Measurements from ENCODE around the gene SACM1L. TPM values are rescaled to one million over a fixed set of nuclear protein-coding genes. Genes with fewer than 3 reads are reported as not detected.

SACM1L gene
- total RNA-seq, 1 experiment from 2014 or later, result 79.6 TPM

DNA sequence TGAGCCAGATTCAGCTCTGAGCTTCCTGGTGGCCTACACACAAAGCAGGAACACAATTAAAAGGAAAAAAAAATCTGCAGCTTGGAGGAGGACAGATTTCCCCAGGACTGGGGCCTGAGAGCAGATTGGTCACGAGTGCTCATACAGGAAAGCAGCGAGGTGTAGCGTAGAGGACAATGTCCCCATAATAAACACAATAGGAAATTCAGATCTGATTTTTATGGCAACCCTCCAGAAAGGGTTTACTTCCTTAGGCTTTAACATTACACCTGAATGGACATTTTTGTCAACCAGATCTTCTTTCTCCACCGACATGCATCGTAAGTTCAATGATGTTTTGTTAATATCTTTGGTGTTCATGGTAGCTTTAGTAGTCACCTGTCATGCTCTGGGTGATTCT is 83.9 kb downstream of the SACM1L start (continued):
- TF ChIP-seq ZBTB21 (CRISPR knock-in tag; IDR thresholded peaks at IDR 0.05; ENCODE audit: borderline replicate concordance), result no peak
- no peak for TF ChIP-seq MAX (CRISPR knock-in tag; IDR thresholded peaks at IDR 0.05)
- no peak for TF ChIP-seq ZNF416 (CRISPR knock-in tag; IDR thresholded peaks at IDR 0.05)
- no peak for TF ChIP-seq ELF4 (CRISPR knock-in tag; IDR thresholded peaks at IDR 0.05; ENCODE audit: low read depth)
- TF ChIP-seq TCF7 (CRISPR knock-in tag; IDR thresholded peaks at IDR 0.05; ENCODE audit: low read depth), result no peak
- no peak for TF ChIP-seq SP1 (CRISPR knock-in tag; conservative IDR thresholded peaks at IDR 0.05)
- TF ChIP-seq, protein P1, sequence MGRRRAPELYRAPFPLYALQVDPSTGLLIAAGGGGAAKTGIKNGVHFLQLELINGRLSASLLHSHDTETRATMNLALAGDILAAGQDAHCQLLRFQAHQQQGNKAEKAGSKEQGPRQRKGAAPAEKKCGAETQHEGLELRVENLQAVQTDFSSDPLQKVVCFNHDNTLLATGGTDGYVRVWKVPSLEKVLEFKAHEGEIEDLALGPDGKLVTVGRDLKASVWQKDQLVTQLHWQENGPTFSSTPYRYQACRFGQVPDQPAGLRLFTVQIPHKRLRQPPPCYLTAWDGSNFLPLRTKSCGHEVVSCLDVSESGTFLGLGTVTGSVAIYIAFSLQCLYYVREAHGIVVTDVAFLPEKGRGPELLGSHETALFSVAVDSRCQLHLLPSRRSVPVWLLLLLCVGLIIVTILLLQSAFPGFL (CRISPR knock-in tag; IDR thresholded peaks at IDR 0.05; ENCODE audit: borderline replicate concordance), result no peak
- no peak for TF ChIP-seq ATF1 (CRISPR knock-in tag; IDR thresholded peaks at IDR 0.05)
- TF ChIP-seq ETV6 (CRISPR knock-in tag; IDR thresholded peaks at IDR 0.05), result no peak
- no peak for TF ChIP-seq ESRRA (CRISPR knock-in tag; IDR thresholded peaks at IDR 0.05; ENCODE audit: borderline replicate concordance)
- TF ChIP-seq, protein P2, sequence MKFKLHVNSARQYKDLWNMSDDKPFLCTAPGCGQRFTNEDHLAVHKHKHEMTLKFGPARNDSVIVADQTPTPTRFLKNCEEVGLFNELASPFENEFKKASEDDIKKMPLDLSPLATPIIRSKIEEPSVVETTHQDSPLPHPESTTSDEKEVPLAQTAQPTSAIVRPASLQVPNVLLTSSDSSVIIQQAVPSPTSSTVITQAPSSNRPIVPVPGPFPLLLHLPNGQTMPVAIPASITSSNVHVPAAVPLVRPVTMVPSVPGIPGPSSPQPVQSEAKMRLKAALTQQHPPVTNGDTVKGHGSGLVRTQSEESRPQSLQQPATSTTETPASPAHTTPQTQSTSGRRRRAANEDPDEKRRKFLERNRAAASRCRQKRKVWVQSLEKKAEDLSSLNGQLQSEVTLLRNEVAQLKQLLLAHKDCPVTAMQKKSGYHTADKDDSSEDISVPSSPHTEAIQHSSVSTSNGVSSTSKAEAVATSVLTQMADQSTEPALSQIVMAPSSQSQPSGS (CRISPR knock-in tag; IDR thresholded peaks at IDR 0.05; ENCODE audit: borderline replicate concordance, low read depth), result no peak
- TF ChIP-seq, protein P3, sequence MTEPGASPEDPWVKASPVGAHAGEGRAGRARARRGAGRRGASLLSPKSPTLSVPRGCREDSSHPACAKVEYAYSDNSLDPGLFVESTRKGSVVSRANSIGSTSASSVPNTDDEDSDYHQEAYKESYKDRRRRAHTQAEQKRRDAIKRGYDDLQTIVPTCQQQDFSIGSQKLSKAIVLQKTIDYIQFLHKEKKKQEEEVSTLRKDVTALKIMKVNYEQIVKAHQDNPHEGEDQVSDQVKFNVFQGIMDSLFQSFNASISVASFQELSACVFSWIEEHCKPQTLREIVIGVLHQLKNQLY (CRISPR knock-in tag; IDR thresholded peaks at IDR 0.05), result no peak

DNA sequence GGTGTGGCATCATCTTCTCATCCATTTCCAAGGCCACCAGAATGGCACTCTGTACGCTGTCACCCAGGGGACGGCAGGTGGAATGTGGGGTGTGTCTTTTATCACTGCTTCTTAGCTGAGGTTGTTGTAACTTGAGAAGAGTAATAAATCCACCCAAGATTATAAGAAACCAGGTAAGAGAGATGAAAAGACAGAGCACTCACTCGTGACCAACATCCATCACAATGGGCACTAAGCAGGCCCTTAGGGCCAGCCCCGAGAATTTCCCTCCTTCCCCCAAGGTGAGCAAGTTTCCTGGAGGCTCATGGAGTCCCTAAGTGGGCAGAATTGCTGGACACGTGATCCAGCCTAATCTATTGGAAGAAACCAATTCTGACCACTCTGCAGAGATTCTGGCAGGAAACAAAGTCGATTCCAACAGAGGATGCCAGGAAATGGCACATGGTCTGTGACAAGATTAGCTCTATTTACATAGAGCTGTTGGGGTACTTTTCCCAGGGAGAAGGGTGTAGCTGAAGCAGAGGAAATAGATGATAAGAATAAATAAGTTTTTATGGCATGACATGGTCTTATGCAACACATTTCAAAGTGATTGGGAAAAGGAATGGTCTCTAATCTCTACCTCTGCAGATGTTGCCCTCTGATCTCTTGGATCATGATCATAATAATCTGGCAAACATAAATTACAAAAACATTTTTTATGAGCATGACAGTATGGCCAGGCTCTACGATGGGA is 84.7 kb downstream of the SACM1L start:
- no peak overlapping the region for H3K4me3 Mint-ChIP-seq
- no peaks in the 10 kb centered on the region for H3K36me3 Mint-ChIP-seq
- DNase-seq (ENCODE audit: low spot score), result no peak
- no peaks in the 10 kb centered on the region; the same call in 1 of the 2 replicates for H3K27me3 Mint-ChIP-seq (ENCODE audit: low read depth)
- ATAC-seq, result no peak
- CTCF ChIA-PET, result interaction anchor here (1.4 kb wide), 1 partner anchor 22 kb away, joined by 3 read pairs; no protein-coding TSS in a partner anchor
- POLR2A ChIA-PET, result no interaction called here
- H3K9me3 Mint-ChIP-seq, result no peaks in the 10 kb centered on the region
- H3K27ac Mint-ChIP-seq, result no peak overlapping the region
- H3K4me1 Mint-ChIP-seq, result peaks cover 20% of the 10 kb centered on the region
- TF ChIP-seq SMAD4 (CRISPR knock-in tag; IDR thresholded peaks at IDR 0.05) (no peak), ZNF532 (CRISPR knock-in tag; IDR thresholded peaks at IDR 0.05; ENCODE audit: borderline replicate concordance) (no peak), TP53 (CRISPR knock-in tag; IDR thresholded peaks at IDR 0.05) (no peak), IRF2 (CRISPR knock-in tag; IDR thresholded peaks at IDR 0.05; ENCODE audit: borderline replicate concordance, low read depth) (no peak), HMGA2 (CRISPR knock-in tag; IDR thresholded peaks at IDR 0.05) (no peak), ZNF423 (CRISPR knock-in tag; IDR thresholded peaks at IDR 0.05) (no peak), NFE2L1 (CRISPR knock-in tag; IDR thresholded peaks at IDR 0.05) (no peak), TCF7 (CRISPR knock-in tag; IDR thresholded peaks at IDR 0.05; ENCODE audit: low read depth) (no peak)
- TF ChIP-seq, protein P1 (CRISPR knock-in tag; IDR thresholded peaks at IDR 0.05; ENCODE audit: borderline replicate concordance), result no peak
- TF ChIP-seq, protein P4, sequence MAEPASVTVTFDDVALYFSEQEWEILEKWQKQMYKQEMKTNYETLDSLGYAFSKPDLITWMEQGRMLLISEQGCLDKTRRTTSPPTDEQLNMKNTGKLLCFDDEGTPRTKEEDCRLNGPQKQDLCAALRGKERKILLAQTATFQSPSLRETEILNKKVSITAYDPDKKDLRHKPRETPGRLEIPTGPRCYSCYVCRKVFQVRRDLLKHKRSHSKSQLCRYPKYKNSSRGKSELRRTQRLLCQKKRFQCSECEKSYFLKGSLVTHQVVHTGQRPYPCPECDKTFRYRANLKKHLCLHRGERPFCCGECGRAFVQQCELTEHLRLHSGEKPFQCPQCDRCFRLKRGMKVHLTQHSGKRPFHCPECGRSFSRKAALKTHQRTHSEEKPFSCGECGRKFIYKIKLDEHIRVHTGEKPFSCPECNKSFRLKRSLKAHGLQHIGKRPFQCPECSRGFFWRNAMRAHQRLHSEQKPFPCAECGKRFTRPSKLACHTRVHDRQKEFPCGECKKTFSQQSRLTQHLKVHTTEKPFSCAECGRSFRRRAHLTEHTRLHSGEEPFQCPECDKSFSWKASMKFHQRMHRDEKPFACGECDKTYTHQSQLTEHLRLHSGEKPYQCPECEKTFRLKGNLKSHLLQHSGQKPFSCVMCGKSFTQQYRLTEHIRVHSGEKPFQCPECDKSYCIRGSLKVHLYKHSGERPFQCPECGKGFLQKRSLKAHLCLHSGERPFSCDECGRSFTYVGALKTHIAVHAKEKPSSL (CRISPR knock-in tag; conservative IDR thresholded peaks at IDR 0.05), result no peak
- TF ChIP-seq, protein P5, sequence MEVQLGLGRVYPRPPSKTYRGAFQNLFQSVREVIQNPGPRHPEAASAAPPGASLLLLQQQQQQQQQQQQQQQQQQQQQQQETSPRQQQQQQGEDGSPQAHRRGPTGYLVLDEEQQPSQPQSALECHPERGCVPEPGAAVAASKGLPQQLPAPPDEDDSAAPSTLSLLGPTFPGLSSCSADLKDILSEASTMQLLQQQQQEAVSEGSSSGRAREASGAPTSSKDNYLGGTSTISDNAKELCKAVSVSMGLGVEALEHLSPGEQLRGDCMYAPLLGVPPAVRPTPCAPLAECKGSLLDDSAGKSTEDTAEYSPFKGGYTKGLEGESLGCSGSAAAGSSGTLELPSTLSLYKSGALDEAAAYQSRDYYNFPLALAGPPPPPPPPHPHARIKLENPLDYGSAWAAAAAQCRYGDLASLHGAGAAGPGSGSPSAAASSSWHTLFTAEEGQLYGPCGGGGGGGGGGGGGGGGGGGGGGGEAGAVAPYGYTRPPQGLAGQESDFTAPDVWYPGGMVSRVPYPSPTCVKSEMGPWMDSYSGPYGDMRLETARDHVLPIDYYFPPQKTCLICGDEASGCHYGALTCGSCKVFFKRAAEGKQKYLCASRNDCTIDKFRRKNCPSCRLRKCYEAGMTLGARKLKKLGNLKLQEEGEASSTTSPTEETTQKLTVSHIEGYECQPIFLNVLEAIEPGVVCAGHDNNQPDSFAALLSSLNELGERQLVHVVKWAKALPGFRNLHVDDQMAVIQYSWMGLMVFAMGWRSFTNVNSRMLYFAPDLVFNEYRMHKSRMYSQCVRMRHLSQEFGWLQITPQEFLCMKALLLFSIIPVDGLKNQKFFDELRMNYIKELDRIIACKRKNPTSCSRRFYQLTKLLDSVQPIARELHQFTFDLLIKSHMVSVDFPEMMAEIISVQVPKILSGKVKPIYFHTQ (CRISPR knock-in tag; IDR thresholded peaks at IDR 0.05), result no peak
